WTC11 (cell line): ENCODE data around the gene SPINK6. TPM values are rescaled to one million over a fixed set of nuclear protein-coding genes. Genes with fewer than 3 reads are reported as not detected.
A peak's percentile ranks its signal among the peaks of the same experiment; 100 is the strongest.

ENCODE experiments used
- ATAC-seq: fragments of 200-7000 bp; cut with Tn5 transposase; 2 replicates; pipeline ENCODE4 v1.10.0; 2021; ENCODE audit warnings: mild to moderate bottlenecking, moderate library complexity
- CTCF ChIA-PET: fragments of 300-600 bp; sonication (Branson Sonifier 250); formaldehyde crosslinking; loops from one replicate; lab custom pipeline; 2021; ENCODE audit warnings: antibody characterized with exemption; lab: Charles Lee
- POLR2A ChIA-PET: fragments of 350-600 bp; sonication (Branson Sonifier 250); formaldehyde crosslinking; loops from one replicate; lab custom pipeline; 2021; ENCODE audit warnings: antibody characterized with exemption; lab: Charles Lee
- DNase-seq: peaks from one replicate; pipeline ENCODE4 v3.0.0; 2021; ENCODE audit warnings: low spot score
- H3K27ac Mint-ChIP-seq: 2 replicates; pipeline ENCODE4 v1.8.0; 2021; ENCODE audit warnings: mixed read lengths
- H3K27me3 Mint-ChIP-seq: 2 replicates; pipeline ENCODE4 v1.8.0; 2021; ENCODE audit warnings: low read depth, mild to moderate bottlenecking, moderate library complexity, mixed read lengths
- H3K36me3 Mint-ChIP-seq: 2 replicates; pipeline ENCODE4 v1.8.0; 2021; ENCODE audit warnings: mixed read lengths
- H3K4me1 Mint-ChIP-seq: 2 replicates; pipeline ENCODE4 v1.8.0; 2022; ENCODE audit warnings: mixed read lengths
- H3K4me3 Mint-ChIP-seq: 2 replicates; pipeline ENCODE4 v1.8.0; 2021; ENCODE audit warnings: mild to moderate bottlenecking, moderate library complexity, mixed read lengths
- H3K9me3 Mint-ChIP-seq: 2 replicates; pipeline ENCODE4 v1.8.0; 2021; ENCODE audit warnings: mixed read lengths
- AR ChIP-seq: fragments of 250-450 bp; sonication (Bioruptor Pico); IDR thresholded peaks from 2 replicates; pipeline ENCODE4 v1.9.0; 2021; ENCODE audit warnings: mild to moderate bottlenecking
- ATF6 ChIP-seq: sonication (generic); formaldehyde crosslinking; IDR thresholded peaks from 2 replicates; pipeline ENCODE4 v1.8.1; 2023; ENCODE audit warnings: mild to moderate bottlenecking, missing genetic modification reagents
- CREB1 ChIP-seq: sonication (generic); formaldehyde crosslinking; IDR thresholded peaks from 2 replicates; pipeline ENCODE4 v1.8.0; 2023; ENCODE audit warnings: mild to moderate bottlenecking, missing genetic modification reagents
- CTCF ChIP-seq: fragments of 200-600 bp; IDR thresholded peaks from 2 replicates; pipeline ENCODE4 v1.8.0; 2022; ENCODE audit warnings: antibody characterized with exemption
- E2F1 ChIP-seq: sonication (generic); formaldehyde crosslinking; IDR thresholded peaks from 2 replicates; pipeline ENCODE4 v1.8.0; 2022; ENCODE audit warnings: mild to moderate bottlenecking, missing genetic modification reagents
- JUN ChIP-seq: sonication (generic); formaldehyde crosslinking; IDR thresholded peaks from 2 replicates; pipeline ENCODE4 v1.8.0; 2023; ENCODE audit warnings: mild to moderate bottlenecking, missing genetic modification reagents
- NR2C2 ChIP-seq: sonication (generic); formaldehyde crosslinking; IDR thresholded peaks from 2 replicates; pipeline ENCODE4 v1.8.0; 2022; ENCODE audit warnings: mild to moderate bottlenecking, missing genetic modification reagents
- OVOL2 ChIP-seq: fragments of 250-450 bp; sonication (Bioruptor Pico); IDR thresholded peaks from 2 replicates; pipeline ENCODE4 v1.9.0; 2021; ENCODE audit warnings: mild to moderate bottlenecking, borderline replicate concordance
- PRDM15 ChIP-seq: sonication (generic); formaldehyde crosslinking; IDR thresholded peaks from 2 replicates; pipeline ENCODE4 v1.8.0; 2022; ENCODE audit warnings: missing genetic modification reagents
- SMAD4 ChIP-seq: sonication (generic); formaldehyde crosslinking; IDR thresholded peaks from 2 replicates; pipeline ENCODE4 v1.8.0; 2022; ENCODE audit warnings: mild to moderate bottlenecking, missing genetic modification reagents
- SP1 ChIP-seq: sonication (generic); formaldehyde crosslinking; conservative IDR thresholded peaks from 2 replicates; pipeline ENCODE4 v1.8.1; 2022; ENCODE audit warnings: missing genetic modification reagents
- ZMAT4 ChIP-seq: fragments of 250-450 bp; sonication (Bioruptor Pico); IDR thresholded peaks from 2 replicates; pipeline ENCODE4 v1.9.0; 2021; ENCODE audit warnings: mild to moderate bottlenecking
- ZNF263 ChIP-seq: sonication (generic); formaldehyde crosslinking; IDR thresholded peaks from 2 replicates; pipeline ENCODE4 v1.8.1; 2022; ENCODE audit warnings: low read depth, mild to moderate bottlenecking, moderate library complexity, missing genetic modification reagents
- ZNF512 ChIP-seq: sonication (generic); formaldehyde crosslinking; IDR thresholded peaks from 2 replicates; pipeline ENCODE4 v1.8.1; 2022; ENCODE audit warnings: missing genetic modification reagents, borderline replicate concordance
- total RNA-seq: library from RNA; stranded (reverse); gene quantifications from 3 replicates; pipeline ENCODE4 v1.2.3, GENCODE V29; 2021

The SPINK6 gene
- total RNA-seq, 1 experiment from 2014 or later = not detected

- no peaks in the 10 kb centered on the region for H3K4me1 Mint-ChIP-seq
- POLR2A ChIA-PET = no interaction called here
- H3K4me3 Mint-ChIP-seq = no peak overlapping the region
- peaks cover 4% of the 10 kb centered on the region; the same call in 1 of the 2 replicates for H3K9me3 Mint-ChIP-seq
- no peak overlapping the region for H3K27ac Mint-ChIP-seq
- no peak for TF ChIP-seq ZNF263 (CRISPR knock-in tag)
- no peak for TF ChIP-seq AR (CRISPR knock-in tag)
- no peak for TF ChIP-seq ZNF512 (CRISPR knock-in tag)
- TF ChIP-seq E2F1 = no peak
- TF ChIP-seq JUN (CRISPR knock-in tag) = no peak
- no peak for TF ChIP-seq PRDM15 (CRISPR knock-in tag)
- TF ChIP-seq CTCF = no peak
- H3K36me3 Mint-ChIP-seq = no peaks in the 10 kb centered on the region
- ATAC-seq (no peak), DNase-seq (no peak)
- CTCF ChIA-PET = no interaction called here
- H3K27me3 Mint-ChIP-seq = no peaks in the 10 kb centered on the region
Observed at GRCh38 chr5:148214665-148215185, 11.9 kb downstream of the SPINK6 start.

GRCh38 chr5:148221508-148221907, 18.7 kb downstream of the SPINK6 start:
- TF ChIP-seq SP1 (CRISPR knock-in tag) (no peak), ZMAT4 (CRISPR knock-in tag) (no peak), NR2C2 (CRISPR knock-in tag) (no peak), OVOL2 (CRISPR knock-in tag) (no peak), ATF6 (CRISPR knock-in tag) (no peak), JUN (CRISPR knock-in tag) (no peak), SMAD4 (CRISPR knock-in tag) (no peak), CTCF (no peak), CREB1 (no peak)
- Mint-ChIP-seq H3K9me3 (peaks cover 4% of the 10 kb centered on the region; the same call in 1 of the 2 replicates), H3K27ac (no peak overlapping the region; the same call in 1 of the 2 replicates), H3K27me3 (no peaks in the 10 kb centered on the region), H3K4me3 (no peak overlapping the region), H3K4me1 (no peaks in the 10 kb centered on the region), H3K36me3 (no peaks in the 10 kb centered on the region)
- ATAC-seq (peak; percentile 51), DNase-seq (no peak)
- POLR2A ChIA-PET = no interaction called here
- CTCF ChIA-PET = no interaction called here
